ENCODE results near the gene CAPN11. TPM values are rescaled to one million over a fixed set of nuclear protein-coding genes. Genes with fewer than 3 reads are reported as not detected.

The CAPN11 gene
- total and polyA plus RNA-seq, 9 of the 15 experiments (the other 6 are each of a cell fraction or from before 2014, with no cell fraction given) = 0.03 to 0.61 (median 0.17) TPM; not detected in 1

- POLR2A ChIA-PET = interaction anchor here (0.7 to 5.0 kb wide), 8 partner anchors 10 to 115 kb away, joined by 3 to 29 read pairs (median 4); partner anchors contain the start of gene HSP90AB1
These were observed 26.1 kb upstream of the CAPN11 start for GRCh38 chr6:44132476-44132875.

More at GRCh38 chr6:44132476-44132875, 26.1 kb upstream of the CAPN11 start:
- Histone ChIP-seq H3K4me2 (ENCODE audit: insufficient read depth, low read length) (peak overlapping the region; percentile 87), H3K4me1 (replicated peaks in 1 of 2; ENCODE audit: control insufficient read depth in 2 of 2, insufficient read depth in 2 of 2, low read length in 2 of 2) (peaks cover 57 to 81% of the 10 kb centered on the region in 2 experiments), H3K27me3 (ENCODE audit: control insufficient read depth in 2 of 2, insufficient read depth in 2 of 2, low read length in 2 of 2) (no peaks in the 10 kb centered on the region), H3K9ac (ENCODE audit: insufficient read depth in 1 of 2, low read depth in 2 of 2, low read length in 2 of 2) (peak overlapping the region in 1 of 2 experiments; percentile 51; a peak in 3 of 4 replicates), H3K9me1 (ENCODE audit: control insufficient read depth, insufficient read depth, low read length) (no peaks in the 10 kb centered on the region), H3K27ac (ENCODE audit: extremely low read depth, low read depth, low read length) (peak overlapping the region; percentile 66), H2AFZ (ENCODE audit: low read depth, low read length) (no peak overlapping the region), H4K20me1 (replicated peaks; ENCODE audit: control insufficient read depth, insufficient read depth, low read length) (no peaks in the 10 kb centered on the region), H3K9me3 (replicated peaks; ENCODE audit: control insufficient read depth, insufficient read depth, low read depth, low read length) (no peaks in the 10 kb centered on the region), H3K36me3 (ENCODE audit: control insufficient read depth, insufficient read depth, low read length) (peaks cover 36% of the 10 kb centered on the region), H3K79me2 (ENCODE audit: control insufficient read depth, insufficient read depth, low read length) (peaks cover 71% of the 10 kb centered on the region), H3K4me3 (no peak overlapping the region)
- in situ Hi-C loops (cut with MboI) = no loop called here
- no TSS peak for BruUV-seq (replicated peaks)
- WGBS (ENCODE audit: insufficient coverage, low coverage, missing lambda C conversion rate) = 30% methylated on average over 4 of the region's 4 CpGs
- no peak for ATAC-seq
- intact Hi-C loops (cut with micrococcal nuclease) = no loop called here
- peak in 1 of 4 experiments; percentile 40 for DNase-seq (ENCODE audit: extremely low read depth in 1 of 4, low spot score in 3 of 4)
- FAIRE-seq = peak; percentile 81
- 0 out of 2 replicates have a peak, but pooled peaks have one; percentile 25 for TF ChIP-seq L3MBTL2 (IDR thresholded peaks at IDR 0.05)
- TF ChIP-seq CREB3L1 (IDR thresholded peaks at IDR 0.05; ENCODE audit: borderline replicate concordance, low read depth) = no peak
- no peak for TF ChIP-seq NCOR1 (IDR thresholded peaks at IDR 0.05)
- CTCF ChIA-PET (ENCODE audit: low intra/inter-chr PET ratio) = no interaction called here

Data from K562 (cell line).